ENCODE data around the gene CDH23.

GRCh38 chr10:71657604-71658466 lies 261.1 kb downstream of the CDH23 start:
- TF ChIP-seq POLR2A (IDR thresholded peaks at IDR 0.05) (no peak), CTCF (IDR thresholded peaks at IDR 0.05) (no peak)
